GM21717 (cell line): ENCODE results near the gene ZNF28.
"Not testable (repeated sequence)": the region's sequence is repeated elsewhere in the genome, so short reads cannot be mapped to it uniquely, and the experiment has no call there.

Experiments used
- ATAC-seq: cut with Tn5 transposase; IDR thresholded peaks from one replicate; pipeline ENCODE4 v1.9.1; 2021; ENCODE audit warnings: mild to moderate bottlenecking, moderate library complexity; ENCODE audit not compliant: unreplicated experiment

ZNF28 gene

GRCh38 chr19:52782864-52783263 is 38.6 kb downstream of the ZNF28 start:
- not testable (repeated sequence) for ATAC-seq

GRCh38 chr19:52778811-52779210 is 42.6 kb downstream of the ZNF28 start:
- ATAC-seq = no peak

- not testable (repeated sequence) for ATAC-seq
Observed at GRCh38 chr19:52756447-52756846, 65.0 kb downstream of the ZNF28 start.

- ATAC-seq = no peak
Observed at GRCh38 chr19:52749780-52750179, 71.7 kb downstream of the ZNF28 start.

- no peak for ATAC-seq
Observed at GRCh38 chr19:52748336-52748950, 73.0 kb downstream of the ZNF28 start.
